A673 (cell line): ENCODE data around the gene PYM1. TPM values are rescaled to one million over a fixed set of nuclear protein-coding genes. Genes with fewer than 3 reads are reported as not detected.
A peak's percentile ranks its signal among the peaks of the same experiment; 100 is the strongest.

ENCODE experiments used
- BruUV-seq: library from RNA; stranded (reverse); fragments of 400-500 nt; replicated peaks from 2 replicates; lab custom pipeline; 2021; lab: Mats Ljungman, UMichigan
- CTCF ChIA-PET: fragments of 300-600 bp; sonication (Branson Sonifier 250); formaldehyde crosslinking; loops from one replicate; lab custom pipeline; 2022; ENCODE audit warnings: antibody characterized with exemption; lab: Charles Lee
- POLR2A ChIA-PET: fragments of 300-600 bp; sonication (Branson Sonifier 250); formaldehyde crosslinking; loops from one replicate; lab custom pipeline; 2022; ENCODE audit warnings: antibody characterized with exemption; ENCODE audit not compliant: low non-redundant PET; lab: Charles Lee
- DNase-seq: peaks from one replicate; pipeline ENCODE4 v3.0.0-alpha.2; 2015; ENCODE audit warnings: low spot score
- H3K27ac ChIP-seq: fragments of 200-600 bp; sonication (generic); 2 replicates; pipeline ENCODE4 v1.5.1; 2016; ENCODE audit warnings: mixed run types, low read depth, mild to moderate bottlenecking, mixed read lengths, antibody characterized with exemption, low read length; ENCODE audit not compliant: poor library complexity, severe bottlenecking
- H3K27me3 ChIP-seq: fragments of 200-600 bp; sonication (generic); replicated peaks from 2 replicates; pipeline ENCODE4 v1.6.1; 2017; ENCODE audit warnings: mixed run types, low read depth, mild to moderate bottlenecking, mixed read lengths, antibody characterized with exemption, low read length; ENCODE audit not compliant: insufficient read depth, poor library complexity
- H3K36me3 ChIP-seq: fragments of 200-600 bp; sonication (generic); 2 replicates; pipeline ENCODE4 v1.6.1; 2016; ENCODE audit warnings: mixed run types, mild to moderate bottlenecking, mixed read lengths, antibody characterized with exemption, low read length; ENCODE audit not compliant: insufficient read depth, poor library complexity, severe bottlenecking
- H3K4me1 ChIP-seq: fragments of 200-600 bp; sonication (generic); 2 replicates; pipeline ENCODE4 v1.6.1; 2017; ENCODE audit warnings: mixed run types, mild to moderate bottlenecking, mixed read lengths, antibody characterized with exemption, low read length; ENCODE audit not compliant: insufficient read depth, poor library complexity, severe bottlenecking
- H3K4me3 ChIP-seq: fragments of 200-600 bp; sonication (generic); 2 replicates; pipeline ENCODE4 v1.5.1; 2016; ENCODE audit warnings: low read depth, mixed run types, mild to moderate bottlenecking, mixed read lengths, low read length; ENCODE audit not compliant: poor library complexity, severe bottlenecking
- H3K9me3 ChIP-seq: fragments of 200-600 bp; sonication (generic); 2 replicates; pipeline ENCODE4 v1.6.1; 2016; ENCODE audit warnings: mixed run types, low read depth, mild to moderate bottlenecking, mixed read lengths, antibody characterized with exemption, low read length; ENCODE audit not compliant: poor library complexity, severe bottlenecking
- EZH2 ChIP-seq: fragments of 200-600 bp; sonication (generic); IDR thresholded peaks from 2 replicates; pipeline ENCODE4 v1.6.1; 2017; ENCODE audit warnings: borderline replicate concordance, low read depth, mild to moderate bottlenecking, mixed read lengths, antibody characterized with exemption, low read length; ENCODE audit not compliant: poor library complexity, severe bottlenecking
- intact Hi-C: fragments of 100-400 bp; cut with micrococcal nuclease; formaldehyde crosslinking; loops from one replicate; pipeline ENCODE4 v1.10.0; 2022; ENCODE audit not compliant: unreplicated experiment
- total RNA-seq: library from RNA; stranded (reverse); gene quantifications from 2 replicates; pipeline ENCODE4 v1.2.3, GENCODE V29; 2021
- TF ChIP-seq, protein P1 (sequence below): fragments of 300-800, 200-600 bp; sonication (generic); conservative IDR thresholded peaks from 2 replicates; pipeline ENCODE4 v1.5.1; 2017; ENCODE audit warnings: low read depth, mild to moderate bottlenecking, antibody characterized with exemption, low read length, moderate library complexity, mixed read lengths

Gene PYM1
- total RNA-seq, 1 experiment from 2014 or later, result 24.6 TPM

- CTCF ChIA-PET, result no interaction called here
- intact Hi-C loops, result no loop called here
- POLR2A ChIA-PET, result no interaction called here
- peaks cover 28% of the 10 kb centered on the region for H3K4me1 ChIP-seq
- no peak for DNase-seq
- no peaks in the 10 kb centered on the region for H3K9me3 ChIP-seq
- no peak overlapping the region for H3K4me3 ChIP-seq
- TF ChIP-seq EZH2, result no peak
- TF ChIP-seq, protein P1, sequence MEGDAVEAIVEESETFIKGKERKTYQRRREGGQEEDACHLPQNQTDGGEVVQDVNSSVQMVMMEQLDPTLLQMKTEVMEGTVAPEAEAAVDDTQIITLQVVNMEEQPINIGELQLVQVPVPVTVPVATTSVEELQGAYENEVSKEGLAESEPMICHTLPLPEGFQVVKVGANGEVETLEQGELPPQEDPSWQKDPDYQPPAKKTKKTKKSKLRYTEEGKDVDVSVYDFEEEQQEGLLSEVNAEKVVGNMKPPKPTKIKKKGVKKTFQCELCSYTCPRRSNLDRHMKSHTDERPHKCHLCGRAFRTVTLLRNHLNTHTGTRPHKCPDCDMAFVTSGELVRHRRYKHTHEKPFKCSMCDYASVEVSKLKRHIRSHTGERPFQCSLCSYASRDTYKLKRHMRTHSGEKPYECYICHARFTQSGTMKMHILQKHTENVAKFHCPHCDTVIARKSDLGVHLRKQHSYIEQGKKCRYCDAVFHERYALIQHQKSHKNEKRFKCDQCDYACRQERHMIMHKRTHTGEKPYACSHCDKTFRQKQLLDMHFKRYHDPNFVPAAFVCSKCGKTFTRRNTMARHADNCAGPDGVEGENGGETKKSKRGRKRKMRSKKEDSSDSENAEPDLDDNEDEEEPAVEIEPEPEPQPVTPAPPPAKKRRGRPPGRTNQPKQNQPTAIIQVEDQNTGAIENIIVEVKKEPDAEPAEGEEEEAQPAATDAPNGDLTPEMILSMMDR, result no peak
- no TSS peak for BruUV-seq
- no peak overlapping the region for H3K27ac ChIP-seq
- H3K36me3 ChIP-seq, result peaks cover 26% of the 10 kb centered on the region
- H3K27me3 ChIP-seq, result no peaks in the 10 kb centered on the region
Measured at GRCh38 chr12:55970775-55971174, 43.1 kb upstream of the PYM1 start.

DNA sequence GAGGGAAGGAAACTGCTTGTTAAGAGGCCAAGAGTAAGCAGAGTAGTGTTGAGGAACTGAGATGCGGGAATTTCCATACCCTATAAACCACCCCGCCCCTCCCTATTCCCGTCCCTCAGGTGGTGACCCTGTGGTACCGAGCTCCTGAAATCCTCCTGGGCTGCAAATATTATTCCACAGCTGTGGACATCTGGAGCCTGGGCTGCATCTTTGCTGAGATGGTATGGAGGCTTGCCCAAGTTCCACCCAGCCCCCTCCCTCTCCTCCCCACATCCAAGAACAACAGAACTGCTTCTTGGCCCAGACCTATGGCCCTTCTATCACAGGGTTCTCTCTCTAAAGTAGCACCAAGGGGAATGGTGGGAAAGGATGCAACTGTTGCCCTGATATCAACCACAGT is 41.7 kb upstream of the PYM1 start:
- intact Hi-C loops, result no loop called here
- Histone ChIP-seq H3K27me3 (no peaks in the 10 kb centered on the region), H3K4me3 (no peak overlapping the region), H3K27ac (no peak overlapping the region), H3K9me3 (no peaks in the 10 kb centered on the region), H3K4me1 (peaks cover 28% of the 10 kb centered on the region), H3K36me3 (peaks cover 26% of the 10 kb centered on the region)
- no peak for TF ChIP-seq EZH2
- BruUV-seq, result no TSS peak
- CTCF ChIA-PET, result no interaction called here
- no peak for DNase-seq
- POLR2A ChIA-PET, result no interaction called here

DNA sequence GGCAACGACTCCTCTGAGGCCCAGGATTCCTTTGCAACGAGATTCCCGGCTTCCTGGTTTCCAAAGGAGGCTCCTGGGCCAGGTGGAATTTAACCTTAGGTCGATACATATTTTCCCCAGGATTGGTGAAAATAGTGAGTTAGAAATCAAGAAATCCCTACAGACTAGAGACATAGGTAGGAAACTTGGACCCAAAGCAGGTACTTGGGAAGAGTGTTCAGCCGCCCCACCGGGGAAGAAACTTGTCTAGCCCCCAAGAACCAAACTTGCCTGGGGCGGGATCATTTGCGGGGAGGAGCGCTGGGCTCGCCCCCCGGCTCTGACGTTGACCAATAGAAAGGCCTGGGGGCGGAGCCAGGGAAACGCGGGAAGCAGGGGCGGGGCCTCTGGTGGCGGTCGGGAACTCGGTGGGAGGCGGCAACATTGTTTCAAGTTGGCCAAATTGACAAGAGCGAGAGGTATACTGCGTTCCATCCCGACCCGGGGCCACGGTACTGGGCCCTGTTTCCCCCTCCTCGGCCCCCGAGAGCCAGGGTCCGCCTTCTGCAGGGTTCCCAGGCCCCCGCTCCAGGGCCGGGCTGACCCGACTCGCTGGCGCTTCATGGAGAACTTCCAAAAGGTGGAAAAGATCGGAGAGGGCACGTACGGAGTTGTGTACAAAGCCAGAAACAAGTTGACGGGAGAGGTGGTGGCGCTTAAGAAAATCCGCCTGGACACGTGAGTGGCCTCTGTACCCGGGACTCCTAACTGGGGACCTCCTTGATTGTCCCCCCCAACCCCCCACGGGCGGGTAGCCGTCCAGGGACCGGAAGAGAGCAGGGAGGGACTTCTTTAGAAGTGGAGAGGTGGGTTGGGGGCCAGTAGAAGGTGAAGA is 39.0 kb upstream of the PYM1 start, which contains the start of gene CDK2:
CDK2 (plus strand) TSS at position 423 of the 874 bp plus-strand sequence; CDS start at position 602, 179 bp downstream.
- CTCF ChIA-PET, result no interaction called here
- intact Hi-C loops, result no loop called here
- Histone ChIP-seq H3K4me1 (peaks cover 21% of the 10 kb centered on the region), H3K27ac (peak within 1 kb of the TSS; percentile 87), H3K36me3 (peaks cover 24% of the 10 kb centered on the region), H3K27me3 (no peaks in the 10 kb centered on the region), H3K9me3 (no peaks in the 10 kb centered on the region), H3K4me3 (peak within 1 kb of the TSS; percentile 73)
- DNase-seq, result peak; percentile 92
- TF ChIP-seq EZH2, result no peak
- TF ChIP-seq, protein P1, result no peak
- POLR2A ChIA-PET, result no interaction called here
- TSS peak; percentile 57 for BruUV-seq
